ENCODE data around the gene SORBS1. TPM values are rescaled to one million over a fixed set of nuclear protein-coding genes. Genes with fewer than 3 reads are reported as not detected.

SORBS1 gene
- total and polyA plus RNA-seq, 2 donors (not counting 1 experiment from before 2014, with no cell fraction given), result 0.21 to 1.5 TPM

DNA sequence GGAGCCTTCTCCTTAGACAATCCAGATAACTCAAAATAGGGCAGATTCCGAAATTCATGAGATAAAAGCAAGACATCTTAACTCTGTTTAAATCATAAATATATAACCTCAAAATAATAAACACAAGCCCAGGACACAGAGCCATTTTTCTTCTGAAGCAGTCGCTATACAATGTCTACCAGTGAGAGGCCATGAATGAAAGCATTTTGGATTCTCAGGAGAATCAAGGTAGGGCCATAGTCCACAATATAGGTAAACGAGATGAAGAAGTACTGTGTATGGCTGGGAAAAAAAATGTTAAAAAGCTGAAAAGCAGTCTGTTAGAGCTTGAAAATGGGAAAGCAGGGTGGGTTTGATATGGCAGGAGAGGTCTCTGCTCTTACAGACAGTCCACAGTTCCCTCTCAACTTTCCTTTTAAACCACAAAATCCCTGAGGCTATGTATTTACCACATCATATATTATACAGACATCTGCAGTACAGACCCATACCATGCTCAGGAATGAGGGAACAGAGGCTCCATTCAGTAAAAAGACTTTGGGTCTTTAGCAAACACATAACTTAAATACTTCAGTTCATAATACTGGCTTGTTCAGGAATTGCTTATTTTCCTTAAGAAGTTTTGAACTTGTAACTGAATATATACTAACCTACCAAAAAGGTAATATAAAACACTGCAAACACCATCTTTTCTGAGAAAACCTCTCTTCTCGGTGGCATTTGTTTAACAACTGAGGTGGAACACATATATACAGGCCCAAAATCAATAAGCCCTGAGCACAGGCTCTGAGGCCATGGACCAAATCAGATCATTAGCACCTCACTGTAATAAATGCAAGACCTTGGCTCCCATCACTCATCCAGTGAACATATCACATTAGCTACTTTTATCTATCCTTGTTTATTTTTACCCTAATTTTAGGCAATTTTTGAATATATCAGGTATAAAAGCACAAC lies 109.3 kb downstream of the SORBS1 start:
- no peaks in the 10 kb centered on the region for H3K79me2 ChIP-seq (ENCODE audit: control insufficient read depth, insufficient read depth, low read length)
- Mint-ChIP-seq H3K27me3 (peaks cover 13% of the 10 kb centered on the region), H3K4me1 (no peaks in the 10 kb centered on the region), H3K27ac (no peak overlapping the region), H3K9me3 (ENCODE audit: insufficient read depth) (no peaks in the 10 kb centered on the region), H3K4me3 (no peak overlapping the region)
- TF ChIP-seq EZH2 (IDR thresholded peaks at IDR 0.05; ENCODE audit: borderline replicate concordance, insufficient read depth, low read depth, low read length, poor library complexity, severe bottlenecking), result no peak
- TF ChIP-seq, protein P1, sequence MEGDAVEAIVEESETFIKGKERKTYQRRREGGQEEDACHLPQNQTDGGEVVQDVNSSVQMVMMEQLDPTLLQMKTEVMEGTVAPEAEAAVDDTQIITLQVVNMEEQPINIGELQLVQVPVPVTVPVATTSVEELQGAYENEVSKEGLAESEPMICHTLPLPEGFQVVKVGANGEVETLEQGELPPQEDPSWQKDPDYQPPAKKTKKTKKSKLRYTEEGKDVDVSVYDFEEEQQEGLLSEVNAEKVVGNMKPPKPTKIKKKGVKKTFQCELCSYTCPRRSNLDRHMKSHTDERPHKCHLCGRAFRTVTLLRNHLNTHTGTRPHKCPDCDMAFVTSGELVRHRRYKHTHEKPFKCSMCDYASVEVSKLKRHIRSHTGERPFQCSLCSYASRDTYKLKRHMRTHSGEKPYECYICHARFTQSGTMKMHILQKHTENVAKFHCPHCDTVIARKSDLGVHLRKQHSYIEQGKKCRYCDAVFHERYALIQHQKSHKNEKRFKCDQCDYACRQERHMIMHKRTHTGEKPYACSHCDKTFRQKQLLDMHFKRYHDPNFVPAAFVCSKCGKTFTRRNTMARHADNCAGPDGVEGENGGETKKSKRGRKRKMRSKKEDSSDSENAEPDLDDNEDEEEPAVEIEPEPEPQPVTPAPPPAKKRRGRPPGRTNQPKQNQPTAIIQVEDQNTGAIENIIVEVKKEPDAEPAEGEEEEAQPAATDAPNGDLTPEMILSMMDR (IDR thresholded peaks at IDR 0.05), result no peak
- no peaks in the 10 kb centered on the region for H3K27me3 ChIP-seq (replicated peaks in 1 of 4; ENCODE audit: control extremely low read depth in 1 of 4, control insufficient read depth in 3 of 4, insufficient read depth in 4 of 4, low read length in 3 of 4)
- H3K4me3 ChIP-seq (ENCODE audit: control extremely low read depth in 1 of 5, extremely low read depth in 1 of 5, insufficient read depth in 1 of 5, low read depth in 2 of 5, low read length in 4 of 5), result no peak overlapping the region
- POLR2A ChIA-PET, result no interaction called here
- H3K9me3 ChIP-seq (ENCODE audit: control extremely low read depth in 1 of 3, control insufficient read depth in 2 of 3, insufficient read depth in 1 of 3, low read length in 2 of 3), result no peaks in the 10 kb centered on the region
- no peak for ATAC-seq (ENCODE audit: low read depth)
- no peak overlapping the region for H3K27ac ChIP-seq (ENCODE audit: low read length in 2 of 2)
- H3K9ac ChIP-seq (ENCODE audit: low read length), result no peak overlapping the region
- H3K36me3 ChIP-seq (replicated peaks in 1 of 2; ENCODE audit: control extremely low read depth in 1 of 2, control insufficient read depth in 1 of 2, extremely low read depth in 1 of 2, insufficient read depth in 2 of 2, low read length in 1 of 2), result no peaks in the 10 kb centered on the region
- no peak overlapping the region for H3K4me2 ChIP-seq (replicated peaks; ENCODE audit: low read depth, low read length, poor library complexity, severe bottlenecking)
- no peaks in the 10 kb centered on the region for H3K4me1 ChIP-seq (ENCODE audit: control insufficient read depth in 2 of 2, insufficient read depth in 2 of 2, low read length in 2 of 2)
- DNase-seq, result no peak
- CTCF ChIA-PET, result interaction anchor here (1.2 to 2.8 kb wide), 2 partner anchors 9 to 21 kb away, joined by 3 to 18 read pairs; no protein-coding TSS in a partner anchor
- WGBS (ENCODE audit: insufficient coverage), result 68% methylated on average over 2 of the region's 4 CpGs
- intact Hi-C loops (cut with micrococcal nuclease), result no loop called here
- H2AFZ ChIP-seq (ENCODE audit: insufficient read depth, low read depth, low read length, poor library complexity, severe bottlenecking), result no peak overlapping the region
- no peaks in the 10 kb centered on the region for H4K20me1 ChIP-seq (ENCODE audit: control insufficient read depth, insufficient read depth, low read length, poor library complexity, severe bottlenecking)

DNA sequence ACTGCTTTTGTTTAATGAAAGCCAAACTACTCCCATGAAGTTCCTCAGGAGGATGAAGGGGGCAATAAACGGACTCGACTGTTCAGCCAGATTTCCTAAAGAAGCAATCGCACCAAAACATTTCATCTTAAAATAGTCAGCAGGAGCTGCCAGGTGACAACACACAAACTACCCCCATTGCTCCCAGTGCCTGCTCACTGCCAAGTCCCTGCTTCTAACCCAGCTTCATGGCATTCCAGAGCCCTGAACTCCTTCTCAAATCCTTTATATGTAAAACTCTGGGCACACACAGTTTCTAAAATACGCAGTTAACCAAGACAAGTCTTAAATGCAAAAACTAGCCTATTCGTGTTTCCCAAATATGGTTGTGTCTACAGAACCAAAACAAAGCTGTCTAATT lies 110.0 kb downstream of the SORBS1 start:
- Histone ChIP-seq H3K9me3 (ENCODE audit: control extremely low read depth in 1 of 3, control insufficient read depth in 2 of 3, insufficient read depth in 1 of 3, low read length in 2 of 3) (no peaks in the 10 kb centered on the region), H3K4me1 (ENCODE audit: control insufficient read depth in 2 of 2, insufficient read depth in 2 of 2, low read length in 2 of 2) (no peaks in the 10 kb centered on the region), H3K4me2 (replicated peaks; ENCODE audit: low read depth, low read length, poor library complexity, severe bottlenecking) (no peak overlapping the region), H4K20me1 (ENCODE audit: control insufficient read depth, insufficient read depth, low read length, poor library complexity, severe bottlenecking) (no peaks in the 10 kb centered on the region), H3K36me3 (replicated peaks in 1 of 2; ENCODE audit: control extremely low read depth in 1 of 2, control insufficient read depth in 1 of 2, extremely low read depth in 1 of 2, insufficient read depth in 2 of 2, low read length in 1 of 2) (no peaks in the 10 kb centered on the region), H3K27me3 (replicated peaks in 1 of 4; ENCODE audit: control extremely low read depth in 1 of 4, control insufficient read depth in 3 of 4, insufficient read depth in 4 of 4, low read length in 3 of 4) (peaks cover 0 to 3% (median 0%) of the 10 kb centered on the region in 4 experiments), H3K27ac (ENCODE audit: low read length in 2 of 2) (no peak overlapping the region), H3K79me2 (ENCODE audit: control insufficient read depth, insufficient read depth, low read length) (no peaks in the 10 kb centered on the region), H3K4me3 (ENCODE audit: control extremely low read depth in 1 of 5, extremely low read depth in 1 of 5, insufficient read depth in 1 of 5, low read depth in 2 of 5, low read length in 4 of 5) (no peak overlapping the region), H3K9ac (ENCODE audit: low read length) (no peak overlapping the region), H2AFZ (ENCODE audit: insufficient read depth, low read depth, low read length, poor library complexity, severe bottlenecking) (no peak overlapping the region)
- no peak overlapping the region for H3K4me3 Mint-ChIP-seq
- no peak for TF ChIP-seq EZH2 (IDR thresholded peaks at IDR 0.05; ENCODE audit: borderline replicate concordance, insufficient read depth, low read depth, low read length, poor library complexity, severe bottlenecking)
- TF ChIP-seq, protein P1 (IDR thresholded peaks at IDR 0.05), result no peak
- WGBS (ENCODE audit: insufficient coverage), result 87% methylated on average over 3 of the region's 5 CpGs
- no peak for ATAC-seq (ENCODE audit: low read depth)
- peaks cover 16% of the 10 kb centered on the region for H3K27me3 Mint-ChIP-seq
- H3K27ac Mint-ChIP-seq, result no peak overlapping the region
- intact Hi-C loops (cut with micrococcal nuclease), result no loop called here
- DNase-seq, result no peak
- ChIA-PET CTCF (interaction anchor here (2.8 kb wide), 1 partner anchor 20 kb away, joined by 18 read pairs; no protein-coding TSS in a partner anchor), POLR2A (no interaction called here)
- H3K9me3 Mint-ChIP-seq (ENCODE audit: insufficient read depth), result no peaks in the 10 kb centered on the region
- no peaks in the 10 kb centered on the region for H3K4me1 Mint-ChIP-seq
